BLaER1 treated with 17β-estradiol and CSF1 and Interleukin-3, amounts not matched to agents 10 nM and 100 nM (cell line): ENCODE data around the gene ANKMY2.

Experiments used
- H3K27ac ChIP-seq, 11 experiments: shearing (Covaris generic); formaldehyde crosslinking; 2 replicates each; pipeline ENCODE4 v1.8.1; 2022
- H3K27me3 ChIP-seq, 11 experiments: shearing (Covaris generic); formaldehyde crosslinking; 2 replicates each; pipeline ENCODE4 v1.8.1; 2022
- H3K36me3 ChIP-seq, 11 experiments: shearing (Covaris generic); formaldehyde crosslinking; 2 replicates each; pipeline ENCODE4 v1.8.1; 2022
- H3K4me1 ChIP-seq, 10 experiments: shearing (Covaris generic); formaldehyde crosslinking; 2 replicates each; pipeline ENCODE4 v1.8.1; 2022
- H3K4me2 ChIP-seq, 11 experiments: shearing (Covaris generic); formaldehyde crosslinking; 2 replicates each; pipeline ENCODE4 v1.8.1; 2022
- H3K4me3 ChIP-seq, 10 experiments: shearing (Covaris generic); formaldehyde crosslinking; 2 replicates each; pipeline ENCODE4 v1.8.1; 2022
- H3K9ac ChIP-seq, 11 experiments: shearing (Covaris generic); formaldehyde crosslinking; 2 replicates each; pipeline ENCODE4 v1.8.1; 2022
- H3K9me3 ChIP-seq, 11 experiments: shearing (Covaris generic); formaldehyde crosslinking; replicated peaks in 1 of 11; 2 replicates each; pipeline ENCODE4 v1.8.1; 2022
- H4K20me1 ChIP-seq, 11 experiments: shearing (Covaris generic); formaldehyde crosslinking; 2 replicates each; pipeline ENCODE4 v1.8.1; 2022
- Cebpa-rat ChIP-seq, 11 experiments: shearing (Covaris generic); IDR thresholded peaks; 2 replicates each; pipeline ENCODE4 v1.8.1; 2022

Gene ANKMY2

DNA sequence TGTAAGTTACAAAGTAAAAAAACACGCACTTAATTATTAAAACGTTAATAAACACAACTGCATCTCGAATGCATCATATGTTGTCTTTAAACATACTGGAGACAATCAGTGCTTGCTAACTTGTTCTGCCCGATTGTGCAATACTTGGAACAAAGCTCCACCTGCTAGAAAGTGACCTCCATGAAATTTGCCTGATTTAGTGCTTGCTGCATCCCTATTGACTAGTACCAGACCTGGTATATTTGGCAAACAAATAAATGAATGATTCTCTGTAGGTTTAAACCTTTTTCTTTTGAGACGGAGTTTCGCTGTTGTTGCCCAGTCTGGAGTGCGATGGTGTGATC, 6.7 kb upstream of the ANKMY2 start:
- Histone ChIP-seq H3K4me1 (peaks cover 13 to 49% (median 33%) of the 10 kb centered on the region in 10 experiments), H3K4me2 (0 out of 22 replicates have a peak overlapping the region, but pooled peaks of 1 of the 11 experiments have one; percentile 2), H4K20me1 (peaks cover 3 to 100% (median 98%) of the 10 kb centered on the region in 11 experiments; a peak in 21 of 22 replicates), H3K9ac (no peak overlapping the region), H3K36me3 (peaks cover 0 to 66% (median 49%) of the 10 kb centered on the region in 11 experiments; a peak in 17 of 22 replicates), H3K27ac (no peak overlapping the region), H3K9me3 (no peaks in the 10 kb centered on the region), H3K4me3 (no peak overlapping the region), H3K27me3 (no peaks in the 10 kb centered on the region)
- TF ChIP-seq Cebpa-rat (IDR thresholded peaks at IDR 0.05) = peak in 6 of 11 experiments; percentile 21 to 79 (median 52); a peak in 9 of 22 replicates

DNA sequence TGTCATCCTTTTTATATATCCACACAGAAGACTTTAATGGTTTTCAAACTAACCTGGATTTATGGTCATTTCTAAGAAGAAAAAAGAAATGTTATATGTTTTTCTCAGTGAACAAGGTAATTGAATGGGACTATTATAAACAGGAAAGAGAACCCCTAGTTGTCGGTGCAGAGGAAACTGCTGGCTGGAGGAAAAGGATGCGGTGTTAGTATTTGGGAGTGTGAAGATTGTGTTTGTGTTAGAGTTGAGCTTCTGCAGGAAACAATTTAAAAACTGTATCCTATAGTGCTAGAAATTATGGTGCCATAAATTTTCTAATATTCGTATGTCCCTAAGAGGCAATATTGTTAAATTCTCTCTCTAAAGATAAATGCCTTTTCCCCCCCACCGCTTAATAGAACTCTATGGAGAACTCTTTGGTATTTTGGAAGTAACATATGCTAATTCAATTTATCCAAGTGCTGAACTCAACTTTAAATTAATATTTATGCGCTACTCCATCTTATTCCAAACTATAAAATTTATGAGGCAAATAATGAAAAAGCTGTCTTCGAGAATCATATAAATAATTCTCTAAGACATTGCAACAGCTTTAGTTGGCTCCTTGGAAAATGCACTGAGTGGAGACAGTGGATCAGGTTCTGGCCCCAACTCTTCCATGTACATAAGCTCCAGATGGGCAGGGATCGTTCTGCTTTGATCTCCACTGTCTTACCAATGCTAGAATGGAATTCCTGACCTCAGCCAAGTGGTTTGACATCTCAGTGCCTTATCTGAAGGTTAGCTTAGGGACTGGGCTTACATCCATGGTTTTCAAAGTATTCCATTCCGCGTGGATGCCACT, 6.1 kb upstream of the ANKMY2 start:
- Histone ChIP-seq H3K27ac (no peak overlapping the region), H3K4me2 (peak overlapping the region in 5 of 11 experiments; percentile 2 to 31 (median 13); a peak in 4 of 22 replicates), H3K36me3 (peaks cover 0 to 62% (median 43%) of the 10 kb centered on the region in 11 experiments; a peak in 17 of 22 replicates), H3K9me3 (no peaks in the 10 kb centered on the region), H3K27me3 (no peaks in the 10 kb centered on the region), H4K20me1 (peaks cover 5 to 100% (median 98%) of the 10 kb centered on the region in 11 experiments; a peak in 21 of 22 replicates), H3K4me1 (peaks cover 15 to 49% (median 34%) of the 10 kb centered on the region in 10 experiments), H3K9ac (no peak overlapping the region), H3K4me3 (no peak overlapping the region)
- no peak for TF ChIP-seq Cebpa-rat (IDR thresholded peaks at IDR 0.05)

- no peak overlapping the region for H3K9ac ChIP-seq
- peaks cover 0 to 54% (median 31%) of the 10 kb centered on the region in 11 experiments; a peak in 16 of 22 replicates for H3K36me3 ChIP-seq
- H3K4me2 ChIP-seq = no peak overlapping the region; a peak in 1 of 22 replicates
- H3K27me3 ChIP-seq = no peaks in the 10 kb centered on the region
- H3K4me3 ChIP-seq = no peak overlapping the region
- TF ChIP-seq Cebpa-rat (IDR thresholded peaks at IDR 0.05) = no peak
- H4K20me1 ChIP-seq = peaks cover 5 to 88% (median 86%) of the 10 kb centered on the region in 11 experiments; a peak in 21 of 22 replicates
- H3K9me3 ChIP-seq = no peaks in the 10 kb centered on the region
- H3K27ac ChIP-seq = no peak overlapping the region
- peaks cover 15 to 49% (median 34%) of the 10 kb centered on the region in 10 experiments for H3K4me1 ChIP-seq
Measured at GRCh38 chr7:16650266-16650665, 4.7 kb upstream of the ANKMY2 start.

DNA sequence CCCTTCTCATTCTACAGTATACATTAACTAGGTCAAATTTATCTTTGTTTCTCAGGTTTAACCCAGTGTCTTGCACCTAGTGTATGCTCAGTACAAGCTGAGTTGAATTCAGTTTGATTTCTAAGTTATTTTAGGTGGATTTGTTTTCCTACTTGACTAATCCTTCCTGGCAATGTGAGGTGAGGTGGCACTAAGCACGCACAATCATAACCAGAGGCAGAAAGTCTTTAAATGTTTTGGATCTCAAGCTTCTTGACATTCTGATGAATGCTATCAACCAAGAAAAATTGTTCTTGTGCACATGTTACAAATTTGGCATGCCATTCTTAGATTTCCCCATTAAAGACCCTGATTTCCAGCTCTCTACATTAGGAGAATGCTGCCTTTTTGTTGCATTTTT, 3.6 kb upstream of the ANKMY2 start:
- peaks cover 5 to 82% (median 76%) of the 10 kb centered on the region in 11 experiments; a peak in 21 of 22 replicates for H4K20me1 ChIP-seq
- H3K4me3 ChIP-seq = peak overlapping the region in 2 of 10 experiments; percentile 95 to 99; a peak in 1 of 20 replicates

GRCh38 chr7:16648551-16648950, 3.0 kb upstream of the ANKMY2 start:
- Histone ChIP-seq H3K9ac (no peak overlapping the region), H3K9me3 (no peaks in the 10 kb centered on the region), H3K27me3 (no peaks in the 10 kb centered on the region), H3K36me3 (peaks cover 0 to 45% (median 24%) of the 10 kb centered on the region in 11 experiments; a peak in 16 of 22 replicates), H4K20me1 (peaks cover 6 to 82% (median 69%) of the 10 kb centered on the region in 11 experiments; a peak in 21 of 22 replicates), H3K27ac (no peak overlapping the region), H3K4me3 (peak overlapping the region in 5 of 10 experiments; percentile 8 to 99 (median 90); a peak in 6 of 20 replicates), H3K4me1 (peaks cover 25 to 58% (median 46%) of the 10 kb centered on the region in 10 experiments), H3K4me2 (peak overlapping the region; percentile 61 to 93 (median 88))
- no peak for TF ChIP-seq Cebpa-rat (IDR thresholded peaks at IDR 0.05)

More for the DNA sequence above, 3.6 kb upstream of the ANKMY2 start:
- Histone ChIP-seq H3K4me1 (peaks cover 20 to 52% (median 39%) of the 10 kb centered on the region in 10 experiments), H3K4me2 (peak overlapping the region; percentile 61 to 93 (median 88); a peak in 19 of 22 replicates), H3K27me3 (no peaks in the 10 kb centered on the region), H3K27ac (no peak overlapping the region), H3K9me3 (no peaks in the 10 kb centered on the region), H3K36me3 (peaks cover 0 to 45% (median 24%) of the 10 kb centered on the region in 11 experiments; a peak in 16 of 22 replicates), H3K9ac (no peak overlapping the region)
- no peak for TF ChIP-seq Cebpa-rat (IDR thresholded peaks at IDR 0.05)

DNA sequence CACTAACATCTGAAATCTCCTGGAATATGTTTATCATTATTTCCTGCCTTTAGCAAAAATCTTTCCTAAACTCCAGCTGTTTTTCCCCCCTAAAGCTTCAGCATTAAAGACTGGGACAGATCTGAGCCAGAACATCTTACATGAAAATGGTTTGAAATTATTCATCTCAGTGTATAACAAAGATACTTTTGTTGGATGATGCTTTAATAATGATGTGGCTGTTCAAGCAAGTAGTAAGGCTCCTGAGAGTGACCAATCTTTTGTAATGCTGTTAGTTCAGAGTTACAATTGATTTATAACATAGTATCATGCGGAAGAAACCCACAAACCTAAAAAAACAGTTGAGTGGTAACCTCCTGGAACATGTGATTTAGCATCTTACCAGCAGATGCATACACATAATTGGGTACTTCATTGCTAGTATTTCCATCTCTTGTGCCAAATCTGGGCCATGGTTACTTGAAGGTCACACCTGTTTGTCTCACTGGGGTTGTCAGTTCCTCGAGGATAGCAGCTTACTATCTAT, 1.9 kb upstream of the ANKMY2 start:
- Histone ChIP-seq H3K9me3 (no peaks in the 10 kb centered on the region), H3K4me1 (peaks cover 25 to 62% (median 50%) of the 10 kb centered on the region in 10 experiments), H3K27me3 (no peaks in the 10 kb centered on the region), H3K27ac (peak overlapping the region in 3 of 11 experiments; percentile 97 to 98 (median 97); a peak in 2 of 22 replicates), H3K4me3 (peak overlapping the region; percentile 79 to 99 (median 90)), H4K20me1 (peaks cover 10 to 81% (median 59%) of the 10 kb centered on the region in 11 experiments; a peak in 20 of 22 replicates), H3K4me2 (peak overlapping the region; percentile 78 to 93 (median 88)), H3K9ac (peak overlapping the region; percentile 88 to 97 (median 94); a peak in 21 of 22 replicates), H3K36me3 (peaks cover 0 to 39% (median 22%) of the 10 kb centered on the region in 11 experiments; a peak in 16 of 22 replicates)
- TF ChIP-seq Cebpa-rat (IDR thresholded peaks at IDR 0.05) = no peak

DNA sequence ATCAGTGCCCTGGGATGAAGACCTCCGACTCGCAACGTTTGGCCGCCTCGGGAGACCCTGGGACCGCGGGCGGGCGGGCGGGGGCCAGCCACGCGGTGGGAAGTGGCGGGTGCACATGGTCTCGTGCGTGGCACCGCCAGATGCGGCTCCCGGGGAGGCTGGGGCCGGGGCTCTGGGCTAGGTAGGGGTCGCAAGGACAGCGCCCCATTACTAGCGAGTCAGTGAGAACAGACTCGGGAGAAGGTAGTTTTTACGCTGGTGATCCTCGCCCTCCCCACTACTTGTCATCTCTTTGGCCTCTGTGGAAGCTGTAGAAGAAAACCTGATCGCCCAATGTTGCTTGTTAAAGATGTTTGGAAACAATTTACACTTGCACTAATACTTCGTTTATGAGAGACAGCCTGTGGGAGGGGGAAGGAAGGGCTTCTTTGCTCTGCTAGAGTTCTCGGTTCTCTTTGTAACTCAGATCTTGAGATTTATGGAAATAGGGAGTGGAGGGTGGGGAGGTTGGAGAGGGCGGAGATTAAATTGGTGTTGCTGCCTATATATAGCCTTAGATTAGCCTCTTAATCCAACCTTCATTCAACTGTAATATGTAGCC, 1.0 kb upstream of the ANKMY2 start:
- peaks cover 25 to 58% (median 45%) of the 10 kb centered on the region in 10 experiments for H3K4me1 ChIP-seq
- no peaks in the 10 kb centered on the region for H3K27me3 ChIP-seq
- peak overlapping the region; percentile 78 to 95 (median 89) for H3K4me2 ChIP-seq
- peak overlapping the region; percentile 79 to 99 (median 90) for H3K4me3 ChIP-seq
- H4K20me1 ChIP-seq = peaks cover 10 to 71% (median 49%) of the 10 kb centered on the region in 11 experiments; a peak in 20 of 22 replicates
- H3K9me3 ChIP-seq = no peaks in the 10 kb centered on the region
- H3K27ac ChIP-seq = peak overlapping the region; percentile 92 to 98 (median 97); a peak in 21 of 22 replicates
- H3K36me3 ChIP-seq = peaks cover 0 to 30% (median 14%) of the 10 kb centered on the region in 11 experiments; a peak in 13 of 22 replicates
- peak overlapping the region; percentile 88 to 97 (median 94) for H3K9ac ChIP-seq
- TF ChIP-seq Cebpa-rat (IDR thresholded peaks at IDR 0.05) = no peak
